Measurements from ENCODE around the gene CCNI2.

CCNI2 gene

GRCh38 chr5:132761321-132762240, 14.4 kb downstream of the CCNI2 start:
- no peak for TF ChIP-seq CTCF (IDR thresholded peaks at IDR 0.05; ENCODE audit: unreplicated experiment in 3 of 3)
- H3K27ac Mint-ChIP-seq, result no peak overlapping the region

GRCh38 chr5:132762246-132763000, 15.2 kb downstream of the CCNI2 start:
- Mint-ChIP-seq H3K4me3 (no peak overlapping the region), H3K27me3 (ENCODE audit: low read depth) (no peaks in the 10 kb centered on the region), H3K4me1 (peaks cover 5% of the 10 kb centered on the region), H3K27ac (no peak overlapping the region), H3K9me3 (no peaks in the 10 kb centered on the region), H3K36me3 (ENCODE audit: low read depth) (peaks cover 44% of the 10 kb centered on the region)
- TF ChIP-seq CTCF (IDR thresholded peaks at IDR 0.05; ENCODE audit: unreplicated experiment in 3 of 3), result no peak

More at GRCh38 chr5:132761321-132762240, 14.4 kb downstream of the CCNI2 start:
- Mint-ChIP-seq H3K4me1 (no peaks in the 10 kb centered on the region), H3K4me3 (no peak overlapping the region), H3K27me3 (ENCODE audit: low read depth) (no peaks in the 10 kb centered on the region), H3K36me3 (ENCODE audit: low read depth) (peaks cover 48% of the 10 kb centered on the region), H3K9me3 (no peaks in the 10 kb centered on the region)

- Mint-ChIP-seq H3K27ac (no peak overlapping the region), H3K9me3 (no peaks in the 10 kb centered on the region), H3K27me3 (ENCODE audit: low read depth) (no peaks in the 10 kb centered on the region), H3K4me1 (peaks cover 11% of the 10 kb centered on the region), H3K4me3 (no peak overlapping the region), H3K36me3 (ENCODE audit: low read depth) (peaks cover 39% of the 10 kb centered on the region)
- no peak for TF ChIP-seq CTCF (IDR thresholded peaks at IDR 0.05; ENCODE audit: unreplicated experiment in 3 of 3)
Observed at GRCh38 chr5:132763181-132764036, 16.2 kb downstream of the CCNI2 start.

- H3K27ac Mint-ChIP-seq, result no peak overlapping the region
- H3K36me3 Mint-ChIP-seq (ENCODE audit: low read depth), result peaks cover 33% of the 10 kb centered on the region
- H3K4me3 Mint-ChIP-seq, result no peak overlapping the region
- H3K4me1 Mint-ChIP-seq, result peaks cover 11% of the 10 kb centered on the region
- H3K9me3 Mint-ChIP-seq, result no peaks in the 10 kb centered on the region
- no peaks in the 10 kb centered on the region for H3K27me3 Mint-ChIP-seq (ENCODE audit: low read depth)
- TF ChIP-seq CTCF (IDR thresholded peaks at IDR 0.05; ENCODE audit: unreplicated experiment in 3 of 3), result no peak
Observed at GRCh38 chr5:132764051-132764450, 16.8 kb downstream of the CCNI2 start.

GRCh38 chr5:132764671-132765238, 17.5 kb downstream of the CCNI2 start:
- Mint-ChIP-seq H3K36me3 (ENCODE audit: low read depth) (peaks cover 31% of the 10 kb centered on the region), H3K27ac (no peak overlapping the region), H3K4me1 (peaks cover 11% of the 10 kb centered on the region), H3K9me3 (no peaks in the 10 kb centered on the region), H3K27me3 (ENCODE audit: low read depth) (no peaks in the 10 kb centered on the region), H3K4me3 (no peak overlapping the region)
- TF ChIP-seq CTCF (IDR thresholded peaks at IDR 0.05; ENCODE audit: unreplicated experiment in 3 of 3), result no peak

All from nephron (organoid).